ENCODE data around the gene GPX6.

GRCh38 chr6:28530777-28531176, 15.2 kb upstream of the GPX6 start:
- TF ChIP-seq EZH2phosphoT487 (IDR thresholded peaks at IDR 0.05; ENCODE audit: low read depth) (no peak), CTCF (IDR thresholded peaks at IDR 0.05; ENCODE audit: low read depth, low read length) (no peak)
